ENCODE results near the gene FOXK2. TPM values are rescaled to one million over a fixed set of nuclear protein-coding genes. Genes with fewer than 3 reads are reported as not detected.

Gene FOXK2
- total and polyA plus RNA-seq, 2 of the 8 experiments (the other 6 are each of a cell fraction or from before 2014, with no cell fraction given): 34.7 to 64.9 TPM

- TF ChIP-seq SAP30 (IDR thresholded peaks at IDR 0.05; ENCODE audit: insufficient read depth, insufficient replicate concordance, low read length) (peak; percentile 52), TCF12 (IDR thresholded peaks at IDR 0.05; ENCODE audit: low read depth, low read length) (no peak), CBX8 (IDR thresholded peaks at IDR 0.05; ENCODE audit: borderline replicate concordance, low read depth, low read length) (no peak), TEAD4 (IDR thresholded peaks at IDR 0.05; ENCODE audit: low read depth, low read length) (no peak), SIN3A (conservative IDR thresholded peaks at IDR 0.05 in 1 of 2, IDR thresholded peaks at IDR 0.05 in 1 of 2; ENCODE audit: low read depth in 1 of 2, low read length in 2 of 2) (peak in 1 of 2 experiments; percentile 42; a peak in 2 of 4 replicates), TBP (IDR thresholded peaks at IDR 0.05; ENCODE audit: low read depth, low read length) (no peak), CTBP2 (IDR thresholded peaks at IDR 0.05; ENCODE audit: borderline replicate concordance, insufficient read depth, insufficient read length, low read length) (no peak), SRF (IDR thresholded peaks at IDR 0.05; ENCODE audit: low read depth, low read length) (no peak)
- TF ChIP-seq, protein P1, sequence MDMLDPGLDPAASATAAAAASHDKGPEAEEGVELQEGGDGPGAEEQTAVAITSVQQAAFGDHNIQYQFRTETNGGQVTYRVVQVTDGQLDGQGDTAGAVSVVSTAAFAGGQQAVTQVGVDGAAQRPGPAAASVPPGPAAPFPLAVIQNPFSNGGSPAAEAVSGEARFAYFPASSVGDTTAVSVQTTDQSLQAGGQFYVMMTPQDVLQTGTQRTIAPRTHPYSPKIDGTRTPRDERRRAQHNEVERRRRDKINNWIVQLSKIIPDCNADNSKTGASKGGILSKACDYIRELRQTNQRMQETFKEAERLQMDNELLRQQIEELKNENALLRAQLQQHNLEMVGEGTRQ (IDR thresholded peaks at IDR 0.05; ENCODE audit: low read length): no peak
Measured at GRCh38 chr17:82497483-82498405, 21.8 kb upstream of the FOXK2 start (continued).
